Activated naive CD4-positive, alpha-beta T cell (primary cell): ENCODE results near the gene OR10D3.
A peak's percentile ranks its signal among the peaks of the same experiment; 100 is the strongest.
"Not testable (repeated sequence)": the region's sequence is repeated elsewhere in the genome, so short reads cannot be mapped to it uniquely, and the experiment has no call there.

Experiments used
- DNase-seq, 4 experiments: peaks; one replicate each; lab custom pipeline; 2025; lab: John Stamatoyannopoulos, UW

OR10D3 gene

GRCh38 chr11:124195189-124195734 lies 12.1 kb downstream of the OR10D3 start:
- DNase-seq = peak in 1 of 4 experiments; percentile 4

GRCh38 chr11:124197999-124198398 lies 14.9 kb downstream of the OR10D3 start:
- DNase-seq = no peak

GRCh38 chr11:124198897-124199296 lies 15.8 kb downstream of the OR10D3 start:
- no peak for DNase-seq

- DNase-seq = no peak
These were observed 16.6 kb downstream of the OR10D3 start for GRCh38 chr11:124199702-124200101.

- DNase-seq = no peak
These were observed 17.5 kb downstream of the OR10D3 start for GRCh38 chr11:124200671-124201070.

GRCh38 chr11:124202951-124203350 lies 19.8 kb downstream of the OR10D3 start:
- DNase-seq = no peak

- DNase-seq = no peak
These were observed 20.9 kb downstream of the OR10D3 start for GRCh38 chr11:124204008-124204407.

- no peak for DNase-seq
These were observed 24.1 kb downstream of the OR10D3 start for GRCh38 chr11:124207102-124207792.

- no peak for DNase-seq
These were observed 26.7 kb downstream of the OR10D3 start for GRCh38 chr11:124209824-124210357.

- no peak for DNase-seq
These were observed 27.3 kb downstream of the OR10D3 start for GRCh38 chr11:124210421-124210820.

- DNase-seq = no peak
These were observed 28.2 kb downstream of the OR10D3 start for GRCh38 chr11:124211321-124211720.

- no peak for DNase-seq
These were observed 30.9 kb downstream of the OR10D3 start for GRCh38 chr11:124214027-124214426.

- DNase-seq = no peak
These were observed 36.0 kb downstream of the OR10D3 start for GRCh38 chr11:124219126-124219525.

GRCh38 chr11:124222407-124222806 lies 39.3 kb downstream of the OR10D3 start:
- DNase-seq = no peak

GRCh38 chr11:124224618-124225423 lies 41.7 kb downstream of the OR10D3 start:
- DNase-seq = not testable (repeated sequence)

GRCh38 chr11:124225471-124225870 lies 42.3 kb downstream of the OR10D3 start:
- no peak for DNase-seq

- DNase-seq = no peak
These were observed 50.2 kb downstream of the OR10D3 start for GRCh38 chr11:124233376-124233775.
